Neural progenitor cell (in vitro differentiated cells): ENCODE data around the gene CEP57L1.

ENCODE experiments used
- EZH2 ChIP-seq: fragments of 200-600 bp; sonication (generic); IDR thresholded peaks from 2 replicates; pipeline ENCODE4 v1.6.1; 2017; ENCODE audit warnings: antibody characterized with exemption, mild to moderate bottlenecking, moderate library complexity
- EZH2phosphoT487 ChIP-seq: fragments of 200-600 bp; sonication (generic); IDR thresholded peaks from 2 replicates; pipeline ENCODE4 v1.6.1; 2017; ENCODE audit warnings: antibody characterized with exemption
- TF ChIP-seq, protein P1 (sequence below): fragments of 200-600 bp; sonication (generic); IDR thresholded peaks from 2 replicates; pipeline ENCODE4 v1.5.1; 2017; ENCODE audit warnings: antibody characterized with exemption, mild to moderate bottlenecking

DNA sequence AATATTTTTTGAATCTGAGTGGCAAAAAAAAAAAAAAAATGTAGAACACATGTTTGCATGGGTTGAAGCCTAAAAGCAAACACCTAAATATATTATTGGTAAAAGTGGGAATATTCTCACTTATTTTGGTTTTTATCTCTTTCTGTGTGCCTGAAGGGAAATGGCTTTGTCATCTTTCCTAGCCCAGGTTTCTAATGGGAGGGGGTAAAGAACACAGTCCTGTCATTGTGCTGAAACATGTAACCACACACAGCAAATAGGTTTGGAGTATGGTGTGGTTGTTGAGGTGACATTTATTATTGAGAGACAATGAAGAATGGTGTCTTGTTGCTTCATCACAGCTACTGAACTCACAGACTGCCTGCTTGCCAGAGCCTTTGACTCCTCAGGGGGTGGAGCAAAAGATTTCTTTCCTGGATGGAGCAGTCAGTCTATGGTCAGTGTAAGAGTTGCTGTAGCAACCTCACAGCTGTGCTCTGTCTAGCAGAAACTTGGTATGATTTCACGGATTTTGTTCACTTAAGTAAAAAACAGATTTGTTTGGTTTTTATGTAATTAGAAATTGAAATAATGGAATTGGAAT lies 70.2 kb downstream of the CEP57L1 start:
- TF ChIP-seq EZH2 (no peak), EZH2phosphoT487 (no peak)
- TF ChIP-seq, protein P1, sequence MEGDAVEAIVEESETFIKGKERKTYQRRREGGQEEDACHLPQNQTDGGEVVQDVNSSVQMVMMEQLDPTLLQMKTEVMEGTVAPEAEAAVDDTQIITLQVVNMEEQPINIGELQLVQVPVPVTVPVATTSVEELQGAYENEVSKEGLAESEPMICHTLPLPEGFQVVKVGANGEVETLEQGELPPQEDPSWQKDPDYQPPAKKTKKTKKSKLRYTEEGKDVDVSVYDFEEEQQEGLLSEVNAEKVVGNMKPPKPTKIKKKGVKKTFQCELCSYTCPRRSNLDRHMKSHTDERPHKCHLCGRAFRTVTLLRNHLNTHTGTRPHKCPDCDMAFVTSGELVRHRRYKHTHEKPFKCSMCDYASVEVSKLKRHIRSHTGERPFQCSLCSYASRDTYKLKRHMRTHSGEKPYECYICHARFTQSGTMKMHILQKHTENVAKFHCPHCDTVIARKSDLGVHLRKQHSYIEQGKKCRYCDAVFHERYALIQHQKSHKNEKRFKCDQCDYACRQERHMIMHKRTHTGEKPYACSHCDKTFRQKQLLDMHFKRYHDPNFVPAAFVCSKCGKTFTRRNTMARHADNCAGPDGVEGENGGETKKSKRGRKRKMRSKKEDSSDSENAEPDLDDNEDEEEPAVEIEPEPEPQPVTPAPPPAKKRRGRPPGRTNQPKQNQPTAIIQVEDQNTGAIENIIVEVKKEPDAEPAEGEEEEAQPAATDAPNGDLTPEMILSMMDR: no peak
